ENCODE data around the gene TGFBR3. TPM values are rescaled to one million over a fixed set of nuclear protein-coding genes. Genes with fewer than 3 reads are reported as not detected.

TGFBR3 gene
- total RNA-seq, 1 experiment from 2014 or later = 14.5 TPM

GRCh38 chr1:91693557-91693956, 192.4 kb downstream of the TGFBR3 start:
- ATAC-seq = no peak
- Histone ChIP-seq H3K9me3 (ENCODE audit: control insufficient read depth, insufficient read depth, low read depth, low read length) (no peaks in the 10 kb centered on the region), H3K4me3 (ENCODE audit: low read depth in 2 of 2, low read length in 2 of 2) (no peak overlapping the region), H3K27me3 (ENCODE audit: control insufficient read depth, insufficient read depth, low read length) (no peaks in the 10 kb centered on the region), H3K36me3 (ENCODE audit: control insufficient read depth, insufficient read depth, low read length) (no peaks in the 10 kb centered on the region), H3K4me1 (ENCODE audit: control insufficient read depth, insufficient read depth, low read length) (no peaks in the 10 kb centered on the region), H3K27ac (ENCODE audit: low read length) (peak overlapping the region; percentile 5; the same call in 1 of the 2 replicates)
- no peak for TF ChIP-seq SIN3A (IDR thresholded peaks at IDR 0.05; ENCODE audit: borderline replicate concordance, insufficient read depth, low read depth, low read length)
- no peak for TF ChIP-seq TCF7L2 (IDR thresholded peaks at IDR 0.05; ENCODE audit: low read depth, low read length)
- no peak for TF ChIP-seq REST (IDR thresholded peaks at IDR 0.05; ENCODE audit: insufficient read depth in 1 of 2, low read depth in 2 of 2, low read length in 1 of 2)
- TF ChIP-seq POLR2AphosphoS5 (IDR thresholded peaks at IDR 0.05; ENCODE audit: low read depth, low read length) = no peak
- TF ChIP-seq CTCF (IDR thresholded peaks at IDR 0.05) = no peak
- BruUV-seq (replicated peaks) = no TSS peak
- no peak for DNase-seq (ENCODE audit: low read depth, low spot score)
- in situ Hi-C loops (cut with HindIII; ENCODE audit: low pct_unique_long_range_greater_than_20kb, low sequenced_read_pairs) (no loop called here), intact Hi-C loops (cut with micrococcal nuclease; ENCODE audit: unreplicated experiment) (no loop called here)
- ChIA-PET CTCF (no interaction called here), POLR2A (no interaction called here)

GRCh38 chr1:91691525-91691924, 194.4 kb downstream of the TGFBR3 start:
- in situ Hi-C loops (cut with HindIII; ENCODE audit: low pct_unique_long_range_greater_than_20kb, low sequenced_read_pairs) (no loop called here), intact Hi-C loops (cut with micrococcal nuclease; ENCODE audit: unreplicated experiment) (no loop called here)
- Histone ChIP-seq H3K9me3 (ENCODE audit: control insufficient read depth, insufficient read depth, low read depth, low read length) (no peaks in the 10 kb centered on the region), H3K4me1 (ENCODE audit: control insufficient read depth, insufficient read depth, low read length) (no peaks in the 10 kb centered on the region), H3K4me3 (ENCODE audit: low read depth in 2 of 2, low read length in 2 of 2) (no peak overlapping the region), H3K27ac (ENCODE audit: low read length) (0 out of 2 replicates have a peak overlapping the region, but pooled peaks have one; percentile 5), H3K27me3 (ENCODE audit: control insufficient read depth, insufficient read depth, low read length) (no peaks in the 10 kb centered on the region), H3K36me3 (ENCODE audit: control insufficient read depth, insufficient read depth, low read length) (no peaks in the 10 kb centered on the region)
- ChIA-PET CTCF (no interaction called here), POLR2A (no interaction called here)
- no peak for DNase-seq (ENCODE audit: low read depth, low spot score)
- no peak for ATAC-seq
- TF ChIP-seq SIN3A (IDR thresholded peaks at IDR 0.05; ENCODE audit: borderline replicate concordance, insufficient read depth, low read depth, low read length) (no peak), CTCF (IDR thresholded peaks at IDR 0.05) (no peak), REST (IDR thresholded peaks at IDR 0.05; ENCODE audit: insufficient read depth in 1 of 2, low read depth in 2 of 2, low read length in 1 of 2) (no peak), POLR2AphosphoS5 (IDR thresholded peaks at IDR 0.05; ENCODE audit: low read depth, low read length) (no peak), TCF7L2 (IDR thresholded peaks at IDR 0.05; ENCODE audit: low read depth, low read length) (no peak)
- BruUV-seq (replicated peaks) = no TSS peak

All from Panc1 (cell line).